Neural progenitor cell (in vitro differentiated cells): ENCODE results near the gene ARSH.

Source experiments
- EZH2 ChIP-seq: fragments of 200-600 bp; sonication (generic); IDR thresholded peaks from 2 replicates; pipeline ENCODE4 v1.6.1; 2017; ENCODE audit warnings: antibody characterized with exemption, mild to moderate bottlenecking, moderate library complexity
- EZH2phosphoT487 ChIP-seq: fragments of 200-600 bp; sonication (generic); IDR thresholded peaks from 2 replicates; pipeline ENCODE4 v1.6.1; 2017; ENCODE audit warnings: antibody characterized with exemption
- TF ChIP-seq, protein P1 (sequence below): fragments of 200-600 bp; sonication (generic); IDR thresholded peaks from 2 replicates; pipeline ENCODE4 v1.5.1; 2017; ENCODE audit warnings: antibody characterized with exemption, mild to moderate bottlenecking

DNA sequence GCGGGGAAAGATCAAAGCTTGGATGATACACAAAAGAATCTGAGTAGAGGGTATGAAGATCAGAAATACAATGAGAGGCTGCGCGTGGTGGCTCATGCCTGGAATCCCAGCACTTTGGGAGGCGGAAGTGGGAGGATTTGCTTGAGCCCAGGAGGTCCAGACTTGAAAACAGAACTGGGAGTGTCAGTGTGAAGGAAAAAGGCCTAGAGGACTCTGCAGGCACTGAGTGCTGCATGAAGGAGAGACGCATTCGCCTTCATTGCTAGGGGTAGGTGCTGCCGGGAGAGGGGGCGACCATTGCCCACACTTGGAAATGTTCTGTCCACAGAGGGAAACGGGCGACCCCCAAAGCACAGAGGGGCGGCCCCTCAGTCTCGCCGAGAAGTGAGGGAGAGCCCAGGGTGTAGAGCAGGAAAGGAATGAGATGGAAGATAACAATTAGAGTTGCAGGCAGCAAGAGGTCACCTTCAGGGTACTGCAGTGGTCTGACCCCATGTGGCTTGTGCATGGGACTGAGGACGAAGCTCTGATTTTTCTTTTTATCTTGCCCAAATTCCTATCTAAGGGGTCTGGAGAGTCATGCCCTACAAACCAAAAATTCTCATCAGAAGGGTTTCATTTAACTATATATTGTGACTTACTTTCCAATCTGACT is 45.4 kb upstream of the ARSH start:
- TF ChIP-seq, protein P1, sequence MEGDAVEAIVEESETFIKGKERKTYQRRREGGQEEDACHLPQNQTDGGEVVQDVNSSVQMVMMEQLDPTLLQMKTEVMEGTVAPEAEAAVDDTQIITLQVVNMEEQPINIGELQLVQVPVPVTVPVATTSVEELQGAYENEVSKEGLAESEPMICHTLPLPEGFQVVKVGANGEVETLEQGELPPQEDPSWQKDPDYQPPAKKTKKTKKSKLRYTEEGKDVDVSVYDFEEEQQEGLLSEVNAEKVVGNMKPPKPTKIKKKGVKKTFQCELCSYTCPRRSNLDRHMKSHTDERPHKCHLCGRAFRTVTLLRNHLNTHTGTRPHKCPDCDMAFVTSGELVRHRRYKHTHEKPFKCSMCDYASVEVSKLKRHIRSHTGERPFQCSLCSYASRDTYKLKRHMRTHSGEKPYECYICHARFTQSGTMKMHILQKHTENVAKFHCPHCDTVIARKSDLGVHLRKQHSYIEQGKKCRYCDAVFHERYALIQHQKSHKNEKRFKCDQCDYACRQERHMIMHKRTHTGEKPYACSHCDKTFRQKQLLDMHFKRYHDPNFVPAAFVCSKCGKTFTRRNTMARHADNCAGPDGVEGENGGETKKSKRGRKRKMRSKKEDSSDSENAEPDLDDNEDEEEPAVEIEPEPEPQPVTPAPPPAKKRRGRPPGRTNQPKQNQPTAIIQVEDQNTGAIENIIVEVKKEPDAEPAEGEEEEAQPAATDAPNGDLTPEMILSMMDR: no peak
- TF ChIP-seq EZH2: no peak
- TF ChIP-seq EZH2phosphoT487: no peak
